Naive thymus-derived CD4-positive, alpha-beta T cell (primary cell): ENCODE measurements around the gene LCK. TPM values are rescaled to one million over a fixed set of nuclear protein-coding genes. Genes with fewer than 3 reads are reported as not detected.
"Not testable (repeated sequence)": the region's sequence is repeated elsewhere in the genome, so short reads cannot be mapped to it uniquely, and the experiment has no call there.

Experiments
- ATAC-seq: fragments of 150-1000 bp; cut with Tn5 transposase; 2 replicates; pipeline ENCODE4 v1.10.0; 2021; ENCODE audit warnings: mild to moderate bottlenecking, moderate library complexity
- CTCF ChIA-PET: fragments of 350-600 bp; sonication (Branson Sonifier 250); formaldehyde crosslinking; loops from one replicate; lab custom pipeline; 2021; ENCODE audit warnings: antibody characterized with exemption; lab: Charles Lee
- POLR2A ChIA-PET: fragments of 350-600 bp; sonication (Branson Sonifier 250); formaldehyde crosslinking; loops from one replicate; lab custom pipeline; 2021; ENCODE audit warnings: antibody characterized with exemption, inconsistent platforms; lab: Charles Lee
- DNase-seq, 9 donors: peaks; one replicate each; pipeline versions ENCODE4 v3.0.0 to v3.0.0-alpha.2; 2020 to 2022; ENCODE audit warnings: mixed read lengths in 1 of 9
- H3K27ac ChIP-seq: one replicate; pipeline ENCODE4 v1.7.0; 2013; ENCODE audit warnings: mild to moderate bottlenecking, low read depth, low read length, moderate library complexity
- H3K27me3 ChIP-seq, 2 donors: one replicate each; pipeline ENCODE4 v1.7.0; 2013; ENCODE audit warnings: low read length in 2 of 2, mild to moderate bottlenecking in 2 of 2, moderate library complexity in 2 of 2; ENCODE audit not compliant: control insufficient read depth in 2 of 2, insufficient read depth in 2 of 2
- H3K36me3 ChIP-seq, 3 experiments: 1 replicate in 2 of 3; 2 replicates in 1 of 3; pipeline ENCODE4 v1.7.0; 2013; ENCODE audit warnings: low read length in 3 of 3, mild to moderate bottlenecking in 3 of 3, moderate library complexity in 1 of 3; ENCODE audit not compliant: insufficient read depth in 3 of 3, control insufficient read depth in 2 of 3
- H3K4me1 ChIP-seq, 2 donors: one replicate each; pipeline ENCODE4 v1.7.0; 2013; ENCODE audit warnings: low read length in 2 of 2, mild to moderate bottlenecking in 2 of 2, moderate library complexity in 1 of 2; ENCODE audit not compliant: control insufficient read depth in 2 of 2, insufficient read depth in 2 of 2
- H3K4me3 ChIP-seq: 2 replicates; pipeline ENCODE4 v1.7.0; 2013; ENCODE audit warnings: mild to moderate bottlenecking, low read length
- H3K9me3 ChIP-seq, 3 experiments: 1 replicate in 2 of 3; 2 replicates in 1 of 3; pipeline ENCODE4 v1.7.0; 2013; ENCODE audit warnings: low read length in 3 of 3; ENCODE audit not compliant: control insufficient read depth in 2 of 3
- H3K27ac Mint-ChIP-seq, 9 donors: one replicate each; pipeline ENCODE4 v1.8.0; 2020 to 2022; ENCODE audit warnings: mixed read lengths in 9 of 9, mild to moderate bottlenecking in 8 of 9, moderate library complexity in 5 of 9, inconsistent platforms in 2 of 9
- H3K27me3 Mint-ChIP-seq, 5 donors: one replicate each; pipeline ENCODE4 v1.8.0; 2021 to 2022; ENCODE audit warnings: mixed read lengths in 5 of 5, mild to moderate bottlenecking in 1 of 5
- H3K36me3 Mint-ChIP-seq, 5 donors: one replicate each; pipeline ENCODE4 v1.8.0; 2020 to 2022; ENCODE audit warnings: mixed read lengths in 5 of 5, mild to moderate bottlenecking in 3 of 5, inconsistent platforms in 1 of 5
- H3K4me1 Mint-ChIP-seq, 7 donors: one replicate each; pipeline ENCODE4 v1.8.0; 2020 to 2022; ENCODE audit warnings: mixed read lengths in 7 of 7, mild to moderate bottlenecking in 3 of 7, inconsistent platforms in 1 of 7
- H3K4me3 Mint-ChIP-seq, 10 donors: one replicate each; pipeline ENCODE4 v1.8.0; 2020 to 2022; ENCODE audit warnings: mild to moderate bottlenecking in 10 of 10, mixed read lengths in 10 of 10, moderate library complexity in 6 of 10, inconsistent platforms in 2 of 10
- H3K9me3 Mint-ChIP-seq, 11 donors: one replicate each; pipeline ENCODE4 v1.8.0; 2020 to 2022; ENCODE audit warnings: mixed read lengths in 11 of 11, mild to moderate bottlenecking in 4 of 11, inconsistent platforms in 1 of 11, moderate library complexity in 1 of 11
- intact Hi-C, 2 donors: fragments of 100-400 bp; cut with micrococcal nuclease; formaldehyde crosslinking; loops; one replicate each; pipeline ENCODE4 v1.15.1; 2023
- polyA plus RNA-seq, 2 donors: library from polyadenylated mRNA; unstranded; fragments of 300-500 nt; fragmentation: Illumina TruSeq; gene quantifications; one replicate each; pipeline ENCODE4 v1.2.3, GENCODE V29; 2021
- total RNA-seq, 6 experiments: library from RNA in 5 of 6; stranded (reverse) in 5 of 6; gene quantifications; 1 replicate in 5 of 6; 2 replicates in 1 of 6; pipeline ENCODE4 v1.2.3 and lab custom pipeline; 2021 to 2026

LCK gene
- total and polyA plus RNA-seq, 7 experiments from 2014 or later: 245 to 1,109 (median 480) TPM

DNA sequence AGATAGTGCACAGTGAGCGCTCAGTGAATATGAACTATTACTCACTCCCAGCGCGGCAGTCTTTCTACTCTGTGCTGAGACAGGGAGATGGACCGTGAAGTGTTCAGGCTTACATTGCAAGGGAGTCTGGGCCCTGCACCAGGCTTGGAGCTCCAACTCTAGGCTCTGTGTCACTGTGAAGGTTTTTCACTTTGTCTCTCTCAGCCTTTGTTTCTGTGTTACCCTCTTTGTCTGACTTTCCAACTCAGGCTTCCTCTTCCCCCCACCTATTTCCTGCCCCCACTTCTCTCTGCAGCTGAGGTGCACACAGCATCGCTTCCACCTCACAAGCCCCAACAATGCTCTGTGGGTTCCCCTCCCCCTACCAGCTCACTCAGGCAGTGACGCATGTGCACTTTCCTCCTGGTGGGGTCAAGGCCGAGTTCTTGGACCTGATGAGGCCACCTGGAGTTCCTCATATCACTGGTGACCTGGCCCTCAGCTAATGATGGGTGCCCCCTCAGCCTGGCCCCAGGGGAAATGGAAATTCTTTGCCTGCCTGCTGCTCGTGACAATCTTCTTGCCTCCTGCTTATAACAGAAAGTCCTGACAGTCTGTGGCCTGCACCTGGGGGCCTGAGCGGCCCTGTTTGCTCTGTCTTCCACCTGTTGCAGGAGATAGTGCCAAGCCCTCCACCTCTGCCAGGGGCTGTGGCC, 1.1 kb upstream of the LCK start:
- Mint-ChIP-seq H3K4me3 (peak overlapping the region; percentile 92 to 100 (median 100)), H3K27me3 (peaks cover 0 to 2% (median 0%) of the 10 kb centered on the region in 5 donors), H3K4me1 (peaks cover 32 to 66% (median 58%) of the 10 kb centered on the region in 7 donors), H3K27ac (peak overlapping the region; percentile 92 to 99 (median 99)), H3K9me3 (peaks cover 0 to 2% (median 0%) of the 10 kb centered on the region in 11 donors), H3K36me3 (peaks cover 12 to 32% (median 20%) of the 10 kb centered on the region in 5 donors)
- Histone ChIP-seq H3K4me1 (peaks cover 37 to 51% of the 10 kb centered on the region in 2 donors), H3K9me3 (no peaks in the 10 kb centered on the region), H3K36me3 (peaks cover 0 to 17% (median 0%) of the 10 kb centered on the region in 3 experiments), H3K27me3 (no peaks in the 10 kb centered on the region), H3K4me3 (peak overlapping the region; percentile 69), H3K27ac (peak overlapping the region; percentile 91)
- intact Hi-C loops: loop anchor here (1.0 to 5.0 kb wide), 11 partner anchors 17 to 401 kb away; partner anchors contain the start of genes EIF3I (in 2 of the 2), TMEM234 (in 2 of the 2), BSDC1 (in 1 of the 2) and CCDC28B (in 1 of the 2)
- CTCF ChIA-PET: interaction anchor here (0.5 to 4.6 kb wide), 19 partner anchors 10 to 312 kb away, joined by 3 to 38 read pairs (median 3); partner anchors contain the start of genes CCDC28B, HDAC1 and PTP4A2
- DNase-seq (peak; percentile 54 to 94 (median 89)), ATAC-seq (peak; percentile 91)
- POLR2A ChIA-PET: interaction anchor here (0.6 to 28.2 kb wide), 33 partner anchors 2 to 311 kb away, joined by 3 to 738 read pairs (median 6); partner anchors contain the start of genes BSDC1, CCDC28B, FAM167B and HDAC1

DNA sequence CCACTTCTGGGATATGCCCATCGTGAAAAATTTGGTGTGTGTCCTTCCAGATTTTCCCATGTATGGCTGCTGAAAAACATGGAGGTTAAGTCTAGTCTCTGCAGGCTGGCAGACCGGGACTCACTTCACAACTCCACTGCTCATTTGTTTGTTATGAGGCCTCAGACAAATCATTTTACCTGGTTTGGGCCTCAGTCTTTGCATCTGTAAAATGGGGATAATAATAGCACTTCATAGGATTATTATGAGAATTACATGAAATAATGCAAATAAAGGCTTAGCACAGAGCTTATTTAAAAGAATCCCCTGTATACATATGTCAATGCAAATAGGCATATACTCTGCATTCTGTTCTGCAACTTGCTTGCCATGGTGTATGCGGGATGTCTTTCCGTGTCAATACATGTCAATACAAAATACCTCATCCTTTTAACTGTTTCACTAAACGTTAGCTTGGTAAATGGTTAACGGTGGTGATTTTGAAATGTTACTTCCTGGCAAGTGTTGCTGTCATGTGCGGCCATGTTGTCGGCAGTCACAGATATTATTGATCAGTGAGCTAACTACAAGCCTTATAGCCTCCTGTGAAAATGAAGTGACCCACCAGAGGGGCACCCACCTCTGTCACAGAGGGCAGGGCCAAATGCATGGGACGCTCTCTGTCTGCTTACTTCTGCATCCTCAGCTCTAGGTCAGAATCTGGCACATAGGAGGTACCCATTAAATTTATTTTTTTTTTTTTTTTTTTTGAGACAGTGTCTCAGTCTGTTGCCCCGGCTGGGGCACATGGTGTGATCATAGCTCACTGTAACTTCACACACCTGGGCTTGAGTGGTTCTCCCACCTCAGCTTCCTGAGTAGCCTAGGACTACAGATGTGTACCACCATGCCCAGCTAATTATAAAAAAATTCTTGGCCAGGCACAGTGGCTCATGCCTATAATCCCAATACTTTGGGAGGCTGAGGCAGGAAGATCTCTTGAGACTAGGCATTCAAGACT, 4.3 kb downstream of the LCK start:
- Histone ChIP-seq H3K27me3 (no peaks in the 10 kb centered on the region), H3K4me1 (peaks cover 39 to 41% of the 10 kb centered on the region in 2 donors), H3K9me3 (no peaks in the 10 kb centered on the region), H3K36me3 (peaks cover 0 to 25% (median under 1%) of the 10 kb centered on the region in 3 experiments), H3K27ac (peak overlapping the region; percentile 91), H3K4me3 (peak overlapping the region; percentile 55)
- ATAC-seq: peak; percentile 31
- intact Hi-C loops: loop anchor here (1.0 to 2.0 kb wide), 3 partner anchors 9 to 36 kb away; no protein-coding TSS in a partner anchor
- peaks cover 24 to 56% (median 48%) of the 10 kb centered on the region in 7 donors for H3K4me1 Mint-ChIP-seq
- ChIA-PET POLR2A (interaction anchor here (0.6 to 28.2 kb wide), 17 partner anchors 5 to 322 kb away, joined by 3 to 738 read pairs (median 4); partner anchors contain the start of genes BSDC1, FAM167B, HDAC1 and IQCC), CTCF (interaction anchor here (0.8 to 3.2 kb wide), 8 partner anchors 10 to 131 kb away, joined by 3 to 19 read pairs (median 4); no protein-coding TSS in a partner anchor)
- peaks cover 0 to 2% (median 0%) of the 10 kb centered on the region in 11 donors for H3K9me3 Mint-ChIP-seq
- DNase-seq: peak in 5 of 9 donors; percentile 50 to 68 (median 62)
- peaks cover 12 to 52% (median 37%) of the 10 kb centered on the region in 5 donors for H3K36me3 Mint-ChIP-seq
- H3K27me3 Mint-ChIP-seq: no peaks in the 10 kb centered on the region
- peak overlapping the region; percentile 90 to 99 (median 97) for H3K27ac Mint-ChIP-seq
- H3K4me3 Mint-ChIP-seq: peak overlapping the region; percentile 88 to 100 (median 98)

DNA sequence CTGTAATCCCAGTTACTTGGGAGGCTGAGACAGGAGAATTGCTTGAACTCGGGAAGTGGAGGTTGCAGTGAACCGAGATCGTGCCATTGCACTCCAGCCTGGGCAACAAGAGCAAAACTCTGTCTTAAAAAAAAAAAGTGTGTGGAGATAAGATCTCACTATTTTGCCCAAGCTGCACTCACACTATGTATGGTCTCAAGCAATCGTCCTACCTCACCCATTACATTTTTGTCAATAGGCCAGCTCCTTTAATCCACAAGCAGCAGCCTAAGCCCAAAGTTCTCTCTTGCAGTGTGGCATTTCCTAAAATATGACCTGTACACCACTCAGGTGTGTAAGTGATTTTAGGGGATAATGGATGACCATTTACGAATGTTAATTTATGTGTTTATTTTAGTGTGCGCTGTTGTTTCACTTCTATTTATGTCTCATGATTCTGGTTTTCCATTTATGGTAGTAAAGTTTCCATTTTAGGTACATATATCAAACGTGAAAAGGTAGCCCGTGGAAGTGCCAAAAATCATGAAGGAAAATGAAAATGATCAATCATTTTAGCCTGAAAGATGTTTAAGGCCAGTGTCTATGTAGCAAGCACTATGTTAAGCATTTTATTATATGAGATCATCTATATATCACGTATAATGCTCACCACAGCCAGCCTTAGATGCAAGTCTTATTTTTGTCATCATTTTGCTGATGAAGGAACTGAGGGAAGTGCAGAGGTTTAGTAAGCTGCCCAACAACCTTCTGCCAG, 5.6 kb downstream of the LCK start:
- Mint-ChIP-seq H3K4me3 (peak overlapping the region; percentile 81 to 100 (median 88)), H3K27ac (peak overlapping the region; percentile 86 to 97 (median 94)), H3K4me1 (peaks cover 19 to 56% (median 47%) of the 10 kb centered on the region in 7 donors), H3K27me3 (no peaks in the 10 kb centered on the region), H3K9me3 (peaks cover 0 to under 1% (median 0%) of the 10 kb centered on the region in 11 donors), H3K36me3 (peaks cover 10 to 49% (median 39%) of the 10 kb centered on the region in 5 donors)
- ChIA-PET POLR2A (interaction anchor here (1.4 to 28.2 kb wide), 7 partner anchors 3 to 79 kb away, joined by 4 to 738 read pairs (median 16); partner anchors contain the start of genes FAM167B, HDAC1, LCK and MARCKSL1), CTCF (interaction anchor here (1.3 to 3.2 kb wide), 5 partner anchors 8 to 130 kb away, joined by 3 to 19 read pairs (median 5); no protein-coding TSS in a partner anchor)
- intact Hi-C loops: loop anchor here in 1 of 2 donors (1.0 kb wide), 1 partner anchor 8 kb away; no protein-coding TSS in a partner anchor
- DNase-seq: peak in 2 of 9 donors; percentile 34 to 49
- H3K9me3 ChIP-seq: no peaks in the 10 kb centered on the region
- peak overlapping the region; percentile 63 for H3K4me3 ChIP-seq
- ATAC-seq: peak; percentile 40
- no peaks in the 10 kb centered on the region for H3K27me3 ChIP-seq
- peaks cover 0 to 27% (median 5%) of the 10 kb centered on the region in 3 experiments for H3K36me3 ChIP-seq
- peak overlapping the region; percentile 91 for H3K27ac ChIP-seq
- H3K4me1 ChIP-seq: peaks cover 38 to 42% of the 10 kb centered on the region in 2 donors

DNA sequence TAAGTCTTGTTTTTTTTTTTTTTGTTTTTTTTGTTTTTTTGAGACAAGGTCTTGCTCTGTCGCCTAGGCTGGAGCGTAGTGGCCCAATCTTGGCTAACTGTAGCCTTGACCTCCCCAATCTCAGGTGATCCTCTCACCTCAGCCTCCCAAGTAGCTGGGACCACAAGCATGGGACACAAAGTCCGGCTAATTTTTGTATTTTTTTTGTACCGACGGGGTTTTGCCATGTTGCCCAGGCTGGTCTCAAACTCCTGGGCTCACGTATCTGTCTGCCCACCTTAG, 6.1 kb downstream of the LCK start:
- Histone ChIP-seq H3K27ac (peak overlapping the region; percentile 91), H3K36me3 (peaks cover 0 to 23% (median 5%) of the 10 kb centered on the region in 3 experiments), H3K27me3 (no peaks in the 10 kb centered on the region), H3K9me3 (no peaks in the 10 kb centered on the region), H3K4me3 (peak overlapping the region; percentile 63), H3K4me1 (peaks cover 38 to 42% of the 10 kb centered on the region in 2 donors)
- no peak for ATAC-seq
- Mint-ChIP-seq H3K9me3 (no peaks in the 10 kb centered on the region), H3K27ac (peak overlapping the region; percentile 86 to 97 (median 94)), H3K4me1 (peaks cover 19 to 51% (median 48%) of the 10 kb centered on the region in 7 donors), H3K36me3 (peaks cover 5 to 44% (median 34%) of the 10 kb centered on the region in 5 donors), H3K4me3 (peak overlapping the region; percentile 81 to 100 (median 88)), H3K27me3 (no peaks in the 10 kb centered on the region)
- ChIA-PET POLR2A (interaction anchor here (2.5 to 28.2 kb wide), 5 partner anchors 3 to 79 kb away, joined by 13 to 738 read pairs (median 155); partner anchors contain the start of genes FAM167B, HDAC1, LCK and MARCKSL1), CTCF (interaction anchor here (1.7 kb wide), 1 partner anchor 9 kb away, joined by 10 read pairs; no protein-coding TSS in a partner anchor)
- intact Hi-C loops: no loop called here
- no peak for DNase-seq

DNA sequence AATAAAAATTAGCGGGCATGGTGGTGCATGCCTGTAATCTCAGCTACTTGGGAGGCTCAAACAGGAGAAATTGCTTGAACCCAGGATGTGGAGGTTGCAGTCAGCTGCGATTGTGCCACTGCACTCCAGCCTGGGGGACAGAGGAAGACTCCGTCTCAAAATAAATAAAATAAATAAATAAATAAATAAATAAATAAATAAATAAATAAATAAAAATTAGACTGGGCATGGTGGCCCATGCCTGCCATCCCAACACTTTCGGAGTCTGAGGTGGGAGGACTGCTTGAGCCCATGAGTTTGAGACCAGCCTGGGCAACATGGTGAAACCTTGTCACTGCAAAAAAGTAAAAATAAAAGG, 12.2 kb downstream of the LCK start:
- Histone ChIP-seq H3K36me3 (peaks cover 0 to 12% (median 11%) of the 10 kb centered on the region in 3 experiments), H3K27ac (peak overlapping the region; percentile 70), H3K4me3 (peak overlapping the region; percentile 33), H3K4me1 (peaks cover 56 to 76% of the 10 kb centered on the region in 2 donors)
- Mint-ChIP-seq H3K27ac (peak overlapping the region; percentile 84 to 99 (median 95)), H3K36me3 (peaks cover 3 to 30% (median 21%) of the 10 kb centered on the region in 5 donors), H3K4me1 (peaks cover 38 to 69% (median 49%) of the 10 kb centered on the region in 7 donors), H3K4me3 (peak overlapping the region in 8 of 10 donors; percentile 49 to 86 (median 71))
- POLR2A ChIA-PET: interaction anchor here (1.0 to 25.2 kb wide), 6 partner anchors 8 to 72 kb away, joined by 3 to 738 read pairs (median 4); partner anchors contain the start of genes FAM167B and LCK
- H3K9me3 Mint-ChIP-seq, DNase-seq, H3K9me3 ChIP-seq, H3K27me3 Mint-ChIP-seq, H3K27me3 ChIP-seq, intact Hi-C loops, ATAC-seq: not testable (repeated sequence)
- CTCF ChIA-PET: interaction anchor here (0.6 to 1.8 kb wide), 2 partner anchors 15 to 110 kb away, joined by 3 to 5 read pairs; no protein-coding TSS in a partner anchor
